GM18867 (cell line): ENCODE data around the gene GPRIN2.
A peak's percentile ranks its signal among the peaks of the same experiment; 100 is the strongest.
"Not testable (repeated sequence)": the region's sequence is repeated elsewhere in the genome, so short reads cannot be mapped to it uniquely, and the experiment has no call there.

Source experiments
- ATAC-seq: cut with Tn5 transposase; IDR thresholded peaks from one replicate; pipeline ENCODE4 v1.9.1; 2021; ENCODE audit warnings: mild to moderate bottlenecking, moderate library complexity; ENCODE audit not compliant: unreplicated experiment

GPRIN2 gene

DNA sequence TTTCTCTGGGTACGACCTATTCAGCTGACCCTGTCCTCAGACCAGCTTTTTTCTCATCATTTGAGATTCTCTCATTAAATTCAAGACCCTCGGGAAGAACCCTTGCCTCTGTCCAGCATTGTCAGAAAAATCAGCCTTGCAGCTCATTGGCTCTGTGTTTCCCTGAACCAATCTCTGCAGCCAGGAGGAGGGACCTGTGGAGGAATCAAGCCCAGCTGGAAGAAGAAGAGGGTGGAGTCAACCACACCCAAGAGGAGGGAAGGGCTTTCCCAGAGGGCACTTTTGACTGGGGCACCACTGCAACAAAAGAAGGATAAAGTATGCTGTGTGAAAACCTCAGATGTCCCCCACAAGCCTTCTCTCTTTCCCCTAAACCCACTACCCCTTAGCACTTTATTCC is 14.2 kb upstream of the GPRIN2 start:
- ATAC-seq, result not testable (repeated sequence)

DNA sequence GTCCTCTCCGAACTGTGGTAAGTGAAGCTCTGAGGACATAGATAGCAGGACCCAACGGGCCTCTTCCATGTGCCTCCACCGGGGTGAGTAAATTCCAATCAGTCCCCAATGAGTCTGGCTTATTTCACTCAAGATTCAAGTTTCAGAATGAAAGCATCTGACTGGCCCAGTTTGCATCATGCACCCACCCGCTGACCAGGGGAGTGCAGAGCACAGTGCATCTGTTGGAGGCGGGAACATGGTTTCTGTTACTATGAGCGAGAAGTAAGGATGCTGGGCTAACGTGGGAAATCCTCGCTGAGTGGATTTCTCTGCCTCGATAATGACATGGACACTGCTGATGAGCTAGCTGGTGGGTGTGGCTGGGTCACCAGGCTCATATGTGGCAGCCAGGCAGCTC is 10.7 kb upstream of the GPRIN2 start:
- ATAC-seq, result not testable (repeated sequence)

DNA sequence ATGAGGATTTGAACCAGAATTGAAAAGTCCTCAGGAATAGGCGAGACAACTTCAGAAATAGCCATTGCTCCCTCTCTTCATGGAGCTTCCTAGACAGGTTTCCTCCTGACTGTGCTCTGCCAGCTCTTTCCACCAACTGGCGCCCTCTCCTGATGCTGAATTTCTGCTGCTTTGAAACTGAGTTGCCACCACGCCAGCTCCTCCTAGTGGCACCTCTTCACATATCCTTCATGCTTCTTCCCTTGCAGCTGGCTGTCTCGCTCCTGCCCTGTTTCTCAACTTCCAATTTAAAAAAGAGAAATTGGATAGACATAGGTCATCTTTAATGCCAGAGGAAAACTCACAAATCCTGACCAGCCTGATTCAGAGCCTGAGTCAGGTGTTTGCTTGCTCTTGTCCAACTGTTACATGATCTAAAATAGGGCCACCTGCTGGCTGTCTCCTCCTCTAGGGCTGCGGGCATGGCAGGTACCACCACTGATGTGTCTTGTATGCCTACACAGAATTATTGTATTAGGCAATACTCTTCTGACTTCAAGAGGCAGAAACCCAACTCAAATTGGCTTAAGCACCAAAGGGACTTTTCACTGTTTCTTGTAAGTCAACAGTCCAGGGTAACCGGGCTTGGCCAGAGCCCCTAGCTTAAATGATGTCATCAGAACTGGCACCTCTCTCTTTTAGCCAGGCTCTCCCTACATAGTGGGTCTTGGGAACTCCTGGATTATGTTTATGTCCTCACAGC is 9.3 kb upstream of the GPRIN2 start:
- ATAC-seq, result peak; percentile 66

DNA sequence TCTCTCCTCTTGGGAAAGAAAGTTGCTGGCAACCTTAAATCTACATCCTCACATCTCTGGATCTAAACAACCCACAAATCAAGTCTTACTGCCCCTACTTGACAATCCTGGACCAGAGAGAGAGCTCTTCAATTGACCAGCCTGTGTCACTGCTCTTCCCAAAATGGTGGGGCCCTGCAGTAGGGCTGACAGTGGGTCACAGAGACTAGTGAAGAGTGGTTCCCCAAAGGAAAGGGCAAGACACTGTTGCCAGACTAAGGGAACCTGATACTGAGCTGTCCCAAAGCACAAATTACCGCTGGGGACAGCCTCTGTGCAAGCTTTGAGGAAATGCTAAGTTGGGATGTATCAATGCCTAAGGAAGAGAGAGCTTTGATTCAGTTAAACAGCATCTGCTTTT is 4.5 kb upstream of the GPRIN2 start:
- ATAC-seq, result no peak

DNA sequence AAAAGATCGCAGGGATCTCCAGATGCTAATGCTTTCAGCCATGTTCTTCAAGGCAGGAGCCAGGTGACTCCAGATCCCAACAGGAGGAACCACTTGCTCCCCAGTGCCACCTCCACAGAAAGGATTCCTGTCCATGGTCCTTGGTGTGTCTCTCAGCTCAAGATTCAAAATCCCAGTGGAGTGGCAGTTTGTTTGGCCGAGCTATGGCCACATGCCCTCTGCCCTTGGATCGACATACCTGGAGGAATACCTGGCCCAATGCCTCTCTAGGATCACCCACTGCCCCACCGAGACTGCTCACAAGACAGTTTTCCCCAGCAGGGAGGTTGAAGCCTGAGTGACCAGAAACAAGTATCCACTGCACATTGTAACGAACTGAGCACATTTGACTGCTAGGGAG is 3.9 kb upstream of the GPRIN2 start:
- ATAC-seq, result no peak

DNA sequence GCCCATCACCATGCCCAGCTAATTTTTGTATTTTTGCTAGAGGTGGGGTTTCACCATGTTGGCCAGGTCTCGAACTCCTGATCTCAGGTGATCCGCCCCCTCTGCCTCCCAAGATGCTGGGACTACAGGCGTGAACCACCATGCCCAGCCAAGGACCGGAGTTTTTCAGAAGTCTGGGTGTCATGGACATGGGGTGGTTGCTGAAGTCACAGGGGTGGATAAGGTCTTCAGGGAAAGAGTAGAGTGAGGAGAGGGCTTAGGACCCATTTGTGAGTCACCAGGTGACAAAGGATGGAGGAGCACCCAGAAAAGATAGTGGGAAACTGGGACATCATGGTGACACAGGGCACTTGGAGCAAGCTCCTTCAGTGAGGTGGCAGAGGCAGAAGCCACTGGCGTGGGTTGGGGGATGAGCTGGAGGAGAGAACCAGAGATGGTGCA is 2.8 kb upstream of the GPRIN2 start:
- no peak for ATAC-seq

DNA sequence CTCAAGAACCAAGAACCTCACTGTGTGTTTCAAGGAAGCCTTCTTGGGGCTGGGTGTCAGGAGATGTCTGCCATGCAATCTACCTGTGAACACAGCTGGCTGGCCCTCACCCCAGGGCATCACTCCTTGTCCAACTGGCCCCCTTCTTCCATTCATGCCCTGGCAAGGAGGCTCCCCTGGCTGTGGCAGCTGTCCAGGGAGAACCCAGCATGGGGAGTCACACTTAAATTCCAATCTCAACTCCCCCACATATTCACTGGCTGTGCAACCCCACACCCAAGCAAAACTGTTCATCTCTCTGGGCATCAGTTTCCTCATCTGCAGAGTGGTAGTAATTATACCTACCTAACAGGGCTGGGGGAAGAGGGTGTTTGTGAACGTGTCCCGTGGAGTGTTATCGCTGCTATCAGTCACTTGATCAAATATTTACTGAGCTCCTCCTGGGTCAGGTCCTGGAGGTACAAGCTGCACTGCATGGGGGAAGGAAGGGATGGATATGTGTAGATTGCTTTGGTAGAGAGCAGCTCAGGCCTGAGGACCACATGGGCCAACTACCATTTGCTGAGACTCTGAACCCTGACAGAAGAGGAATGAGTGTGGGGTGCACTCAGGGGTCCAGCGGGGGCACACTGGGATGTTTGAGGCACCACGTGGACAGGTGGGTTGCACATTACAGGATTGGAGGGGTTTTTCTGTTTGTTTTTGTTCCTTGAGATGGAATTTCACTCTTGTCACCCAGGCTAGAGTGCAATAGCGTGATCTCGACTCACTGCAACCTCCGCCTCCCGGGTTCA is 2.1 kb upstream of the GPRIN2 start:
- no peak for ATAC-seq

DNA sequence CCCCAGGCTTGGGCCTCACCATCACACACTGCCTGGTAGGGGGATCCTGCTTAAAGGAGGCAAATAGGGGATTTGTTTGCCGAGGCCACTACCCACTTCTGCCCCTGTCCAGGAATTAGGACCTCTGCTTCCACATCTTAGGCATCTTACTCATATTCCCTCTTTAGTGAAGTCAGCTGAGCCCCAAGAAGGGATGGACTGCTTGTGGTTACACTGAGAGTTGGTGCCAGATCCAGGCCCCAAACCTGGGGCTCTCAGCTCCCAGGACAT is 1.6 kb upstream of the GPRIN2 start:
- no peak for ATAC-seq

DNA sequence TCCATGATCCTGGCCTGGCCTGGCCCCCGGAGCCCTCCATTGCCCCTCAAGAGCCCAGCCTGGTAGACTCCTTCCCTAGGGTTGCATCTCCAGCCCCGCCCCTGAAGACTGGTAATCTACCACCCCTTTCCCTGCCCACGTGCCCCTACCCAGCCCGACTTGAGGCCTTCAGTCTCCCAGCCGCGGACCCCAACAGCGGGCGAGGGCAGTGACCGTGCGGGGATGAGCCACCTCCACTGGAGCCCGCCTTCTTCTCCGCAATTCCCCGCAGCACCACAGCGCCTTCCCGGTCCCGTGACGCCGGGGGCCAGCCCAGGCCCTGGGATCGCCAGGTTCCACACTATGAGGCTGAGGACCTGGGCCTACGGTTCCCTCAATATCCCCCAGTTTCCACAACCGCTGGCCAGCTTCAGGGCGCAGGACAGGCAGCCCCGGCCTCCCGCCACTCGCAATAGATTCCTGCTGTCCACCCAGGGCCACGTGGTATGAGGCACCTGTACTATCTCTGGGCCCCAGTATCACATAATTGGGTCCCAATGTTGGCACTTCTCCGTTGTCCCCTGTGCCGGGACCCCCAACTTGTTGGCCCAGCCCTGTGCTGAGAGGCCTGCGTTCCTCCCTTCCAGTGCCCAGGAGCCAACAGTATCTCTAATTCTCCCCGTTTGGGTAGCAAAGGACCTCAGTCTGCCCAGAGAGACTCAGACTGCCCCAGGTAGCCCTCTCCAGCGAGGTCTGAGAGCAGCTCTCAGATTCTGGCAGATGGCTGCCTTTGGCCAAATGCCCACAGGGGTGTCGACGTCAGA is 1.1 kb upstream of the GPRIN2 start:
- ATAC-seq, result no peak

DNA sequence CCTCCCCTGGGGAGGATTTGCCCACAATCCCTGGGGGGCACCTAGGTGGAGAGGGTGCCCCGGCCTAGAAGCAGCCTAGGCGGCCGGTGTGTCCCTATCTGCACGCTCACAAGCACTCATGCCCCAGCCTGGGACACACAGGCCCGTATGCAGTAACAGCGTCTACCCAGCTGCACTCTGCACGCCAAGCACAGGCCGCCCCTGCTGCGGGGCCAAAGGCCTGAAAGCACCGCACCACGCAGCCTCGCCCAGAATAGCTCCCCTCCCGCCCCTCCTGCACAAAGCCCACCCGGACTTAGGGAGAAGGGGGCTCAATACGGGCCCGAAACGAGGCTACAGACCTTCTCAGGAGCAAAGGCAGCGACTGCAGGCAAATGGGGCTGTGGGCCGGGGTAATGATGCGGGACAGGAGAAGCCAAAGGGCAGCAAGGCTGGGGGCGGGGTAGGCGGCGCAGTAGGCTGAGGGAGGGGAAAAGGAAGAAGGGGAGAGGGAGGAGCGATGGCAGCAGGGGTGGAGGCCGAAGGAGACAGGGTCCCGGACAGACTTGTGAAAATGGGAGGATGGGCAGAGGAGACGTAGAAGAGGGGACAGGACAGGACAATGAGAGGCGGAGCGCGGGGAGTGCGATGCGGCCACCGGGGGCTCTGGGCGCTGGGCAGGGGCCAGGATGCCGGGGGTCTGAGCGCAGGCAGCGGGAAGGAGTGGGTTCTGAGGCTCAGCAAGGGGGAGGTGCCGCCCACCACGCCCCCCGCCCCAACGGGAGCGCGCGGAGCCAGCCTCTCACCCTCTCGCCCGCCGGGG is 544 bp downstream of the GPRIN2 start:
- ATAC-seq, result no peak

DNA sequence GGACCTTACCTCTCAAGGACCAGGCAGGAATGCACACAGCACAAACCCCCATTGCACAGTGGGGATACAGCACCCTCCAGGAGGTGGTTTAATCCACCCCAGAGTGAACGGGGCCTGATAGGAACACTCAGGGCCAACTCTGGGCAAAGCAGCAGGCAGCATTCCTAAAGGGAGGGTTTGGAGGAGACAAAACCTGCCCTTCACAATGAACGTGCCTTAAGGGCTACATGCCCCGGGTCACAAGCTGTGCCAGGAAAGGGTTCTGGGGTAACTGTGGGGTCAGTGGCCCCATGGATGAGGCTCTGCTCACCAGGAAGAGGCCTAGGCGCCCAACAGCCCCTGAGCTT is 1.1 kb downstream of the GPRIN2 start:
- ATAC-seq, result no peak

DNA sequence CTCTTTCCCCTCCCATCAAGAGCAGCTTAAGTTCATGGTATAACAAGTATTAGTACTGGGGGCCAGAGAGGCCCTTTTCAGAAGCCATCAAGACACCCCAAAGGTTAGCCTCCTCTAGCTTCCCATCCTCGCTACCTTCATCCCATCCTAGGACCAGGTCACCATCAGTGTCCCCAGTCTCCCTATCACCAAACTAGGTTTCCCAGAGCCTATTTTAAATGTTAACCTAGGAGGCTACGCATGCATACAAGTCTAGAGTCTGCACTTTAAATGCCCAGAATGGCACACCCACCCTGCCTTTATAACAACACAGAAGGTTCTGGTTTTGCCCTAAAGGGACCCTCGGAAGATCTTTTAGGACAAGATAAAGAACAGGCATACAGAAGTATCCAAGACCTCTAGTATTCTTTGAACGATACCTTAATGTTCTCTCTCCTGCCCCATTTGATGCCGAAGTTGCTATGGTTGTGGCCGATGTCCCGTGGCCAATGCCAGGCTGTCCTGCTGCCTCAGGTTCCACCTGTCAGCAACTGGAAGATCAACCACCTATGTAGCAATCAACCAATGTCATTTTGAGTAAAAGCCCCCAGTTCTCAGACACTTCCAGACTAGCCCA is 2.2 kb downstream of the GPRIN2 start:
- no peak for ATAC-seq

DNA sequence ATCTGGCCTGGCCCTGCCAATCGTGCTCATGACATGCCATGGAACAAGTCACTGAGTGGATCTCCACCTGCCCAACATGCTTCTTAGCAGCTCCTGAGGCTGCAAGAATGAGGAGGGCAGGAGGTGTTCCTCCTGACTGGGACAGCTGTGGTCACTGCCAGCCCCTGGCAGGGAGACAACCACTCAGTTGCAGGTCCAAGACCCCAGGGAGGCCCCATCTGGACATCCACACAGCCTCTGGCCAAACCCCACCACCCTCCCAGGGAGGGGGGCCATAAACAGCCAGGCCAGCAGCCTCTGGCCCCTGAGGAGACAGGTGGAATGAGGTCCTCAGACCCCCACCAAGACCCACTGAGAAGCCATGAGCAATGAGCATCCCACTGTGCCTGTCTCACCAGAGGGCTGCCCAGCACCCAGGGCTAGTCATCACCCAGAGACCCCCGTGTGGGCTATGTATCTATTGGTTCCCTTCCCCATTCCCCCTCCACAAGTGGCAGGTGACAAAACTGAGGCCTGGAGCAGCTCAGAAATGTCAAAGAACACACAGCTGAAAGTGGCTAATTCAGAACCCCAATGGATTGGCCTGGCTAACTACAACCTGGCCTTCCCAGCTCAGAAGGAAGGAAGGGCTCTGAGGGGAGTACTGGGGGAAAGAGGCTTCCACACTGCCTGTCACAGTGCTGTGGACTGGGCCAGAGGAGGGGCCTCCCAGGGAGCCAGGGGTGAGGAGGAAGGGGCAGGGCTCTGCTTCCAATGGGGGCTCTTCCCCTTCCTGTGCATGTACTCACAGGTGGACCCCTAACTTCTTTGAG is 3.0 kb downstream of the GPRIN2 start:
- ATAC-seq, result no peak

DNA sequence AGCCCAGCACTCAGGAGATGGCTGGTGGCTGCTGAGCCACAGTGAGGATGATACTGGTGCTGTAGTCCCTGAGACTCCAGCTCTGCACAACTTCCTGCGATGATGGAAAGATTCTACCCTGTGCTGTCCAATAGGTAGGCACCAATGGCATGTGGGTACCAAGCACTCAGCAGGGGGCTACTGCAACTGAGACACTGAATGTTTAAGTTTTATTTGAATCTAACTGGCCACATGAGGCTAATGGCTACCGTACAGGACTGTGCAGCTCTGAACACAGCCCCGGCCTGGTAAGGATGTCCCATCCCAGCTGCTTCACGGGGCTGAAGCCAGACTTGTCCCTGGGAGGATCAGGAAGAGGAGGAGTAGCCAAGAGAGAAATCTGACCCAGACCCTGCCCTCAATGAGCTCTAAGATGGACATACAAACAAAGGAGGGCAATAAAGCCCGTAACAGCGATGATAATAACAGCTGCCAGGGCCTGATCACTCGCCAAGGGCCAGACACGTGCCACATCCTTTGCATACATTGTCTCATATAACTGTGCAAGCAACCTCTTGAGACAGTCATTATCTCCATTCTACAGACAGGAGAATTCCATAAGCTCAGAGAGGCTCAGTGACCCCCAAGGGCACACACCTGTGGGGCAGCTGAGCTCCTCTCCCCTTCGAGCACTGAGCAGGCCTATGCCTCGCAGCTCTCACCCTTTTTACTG is 3.8 kb downstream of the GPRIN2 start:
- ATAC-seq, result no peak

DNA sequence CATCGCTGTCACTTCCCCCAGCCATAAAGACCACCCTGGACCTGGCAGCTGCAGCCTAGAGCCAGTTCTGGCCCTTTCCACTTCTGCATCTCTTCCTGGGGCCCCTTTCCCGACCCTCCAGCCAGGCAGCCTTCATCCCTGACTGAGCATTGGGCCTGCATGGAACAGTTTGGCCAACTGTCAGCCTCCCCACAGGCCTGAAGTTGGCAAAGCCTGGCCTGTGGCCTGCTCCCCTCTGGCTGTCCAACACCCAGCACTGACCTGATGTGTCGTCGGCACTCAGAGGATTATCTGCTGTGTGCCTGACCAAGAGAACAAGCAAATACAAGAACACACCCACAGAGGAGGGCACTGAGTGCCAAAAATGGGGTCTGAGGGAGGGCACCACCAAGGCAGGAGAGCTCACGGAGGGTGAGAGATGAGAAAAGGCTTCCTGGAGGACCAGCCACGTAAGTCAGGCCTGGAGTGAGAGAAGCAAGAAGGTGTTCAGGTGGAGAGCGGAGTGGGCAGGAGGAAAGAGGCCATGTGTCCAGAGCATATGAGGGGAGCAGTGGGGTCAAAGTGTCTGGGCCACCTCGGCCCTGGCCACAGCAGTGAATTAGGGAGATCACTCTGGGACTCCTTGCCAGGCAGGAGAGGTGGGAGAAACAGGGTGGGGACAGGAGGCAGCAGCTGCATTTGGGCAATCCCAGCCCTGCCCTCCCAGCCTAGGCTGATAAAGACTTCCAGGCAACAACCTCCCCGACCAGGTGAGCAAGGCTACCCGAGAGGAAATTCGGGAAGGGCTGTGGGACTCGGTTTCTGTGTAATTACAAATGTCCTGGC is 4.5 kb downstream of the GPRIN2 start:
- no peak for ATAC-seq

DNA sequence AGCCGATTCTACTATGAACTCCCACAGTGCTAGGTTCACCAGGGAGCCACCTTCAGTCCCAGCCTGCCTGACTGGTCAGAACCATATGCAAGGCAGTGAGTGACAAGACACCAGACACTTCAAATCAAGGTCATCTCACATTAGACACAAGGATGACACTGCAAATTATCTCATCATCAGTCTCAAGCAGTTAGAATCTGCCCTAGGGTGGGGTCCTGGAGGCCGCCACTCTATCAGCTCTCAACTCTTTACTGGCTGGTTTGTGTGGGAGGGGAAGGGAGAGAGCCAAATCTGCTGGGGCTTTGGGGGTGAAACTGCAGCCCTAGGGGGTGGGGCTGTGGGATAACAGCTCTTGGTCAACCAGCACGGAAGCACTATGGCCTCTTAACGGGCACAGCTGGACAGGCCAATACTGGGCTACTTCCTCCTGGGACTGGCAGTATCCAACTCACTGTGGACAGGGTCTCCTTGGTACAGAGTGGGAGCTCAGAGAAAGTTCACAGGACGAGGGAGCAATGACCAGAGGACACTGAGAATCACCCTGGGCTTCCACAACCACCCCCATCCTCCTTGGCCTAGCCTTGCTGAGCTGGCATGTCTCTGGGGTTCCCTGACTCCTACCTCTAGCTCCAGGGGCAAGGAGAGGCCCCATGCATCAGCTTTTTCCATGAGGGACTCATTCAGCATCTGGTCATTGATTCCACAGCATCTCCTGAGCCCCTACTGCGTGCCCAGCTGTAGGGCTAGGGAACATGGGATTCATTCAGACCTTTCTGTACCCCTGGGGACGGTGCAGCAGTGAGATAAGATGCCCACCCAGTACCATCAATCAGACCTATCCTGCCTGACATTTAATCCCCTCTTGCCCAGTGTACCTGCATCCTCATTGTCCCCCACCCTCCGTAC is 5.4 kb downstream of the GPRIN2 start:
- no peak for ATAC-seq

DNA sequence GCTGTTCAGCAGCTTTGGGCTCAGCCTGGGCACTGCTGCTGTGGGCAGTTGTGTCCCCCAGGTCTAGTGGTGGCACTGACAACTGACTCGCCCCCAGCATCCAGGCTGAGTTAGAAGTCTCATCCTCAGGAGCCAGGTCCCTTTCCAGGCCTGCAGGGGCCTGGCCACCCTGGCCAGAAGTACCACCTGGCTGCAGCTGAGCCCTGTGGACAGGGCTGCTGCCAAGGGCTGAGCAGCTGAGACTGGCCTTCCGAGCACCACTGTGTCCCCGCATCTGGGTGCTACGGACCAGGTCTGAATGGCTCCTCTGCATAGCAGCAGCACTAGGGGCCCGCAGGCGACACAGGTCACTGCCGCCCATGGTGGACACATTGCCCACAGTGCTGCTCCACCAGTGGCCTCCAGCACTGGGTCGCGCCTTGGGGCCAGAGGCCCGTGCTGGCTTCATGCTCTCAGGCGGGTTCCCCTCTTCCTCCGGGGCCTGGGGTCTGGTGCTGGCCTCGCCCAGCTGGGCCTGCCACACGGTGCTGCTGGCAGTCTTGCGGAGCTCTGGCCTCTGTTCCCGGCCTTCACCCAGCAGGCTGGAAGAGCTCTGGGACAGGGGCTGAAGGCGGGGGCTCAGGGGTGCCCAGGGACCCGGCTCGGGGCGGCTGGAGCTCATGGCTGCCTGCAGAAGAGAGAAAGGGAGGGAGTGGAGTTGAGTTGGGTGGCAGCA is 6.2 kb downstream of the GPRIN2 start:
- ATAC-seq, result no peak
